Activated T-helper 1 cell treated with Interleukin-2 at 50 U/mL for 16 hours (primary cell): Measurements from ENCODE around the gene SLC34A2.
"Not testable (repeated sequence)": the region's sequence is repeated elsewhere in the genome, so short reads cannot be mapped to it uniquely, and the experiment has no call there.

Experiments used
- DNase-seq: peaks from one replicate; pipeline ENCODE4 v3.0.0-alpha.2; 2020; ENCODE audit warnings: low read depth

The SLC34A2 gene

GRCh38 chr4:25654971-25655963 lies at the start of gene SLC34A2:
TSS of gene SLC34A2 (plus strand) at chr4:25655851. CDS start at chr4:25662501, 6,650 bp downstream.
- DNase-seq, result no peak

- no peak for DNase-seq
Observed at GRCh38 chr4:25608644-25609043, 47.0 kb upstream of the SLC34A2 start.

- DNase-seq, result no peak
Observed at GRCh38 chr4:25609976-25610375, 45.7 kb upstream of the SLC34A2 start.

GRCh38 chr4:25613613-25614012 lies 42.0 kb upstream of the SLC34A2 start:
- DNase-seq, result not testable (repeated sequence)

- no peak for DNase-seq
Observed at GRCh38 chr4:25614807-25615206, 40.8 kb upstream of the SLC34A2 start.

- no peak for DNase-seq
Observed at GRCh38 chr4:25621027-25621930, 34.4 kb upstream of the SLC34A2 start.

- DNase-seq, result no peak
Observed at GRCh38 chr4:25624616-25625015, 31.0 kb upstream of the SLC34A2 start.

GRCh38 chr4:25628451-25628850 lies 27.2 kb upstream of the SLC34A2 start:
- DNase-seq, result no peak

- no peak for DNase-seq
Observed at GRCh38 chr4:25632135-25632534, 23.5 kb upstream of the SLC34A2 start.

GRCh38 chr4:25633541-25633940 lies 22.1 kb upstream of the SLC34A2 start:
- DNase-seq, result no peak

- DNase-seq, result no peak
Observed at GRCh38 chr4:25635501-25635900, 20.1 kb upstream of the SLC34A2 start.

GRCh38 chr4:25637581-25638220 lies 17.9 kb upstream of the SLC34A2 start:
- DNase-seq, result no peak

- no peak for DNase-seq
Observed at GRCh38 chr4:25638221-25638601, 17.4 kb upstream of the SLC34A2 start.

- DNase-seq, result no peak
Observed at GRCh38 chr4:25638806-25639205, 16.8 kb upstream of the SLC34A2 start.

- DNase-seq, result no peak
Observed at GRCh38 chr4:25650311-25650710, 5.3 kb upstream of the SLC34A2 start.

GRCh38 chr4:25651682-25652081 lies 4.0 kb upstream of the SLC34A2 start:
- no peak for DNase-seq

- no peak for DNase-seq
Observed at GRCh38 chr4:25654031-25654970, 1.4 kb upstream of the SLC34A2 start.

GRCh38 chr4:25656031-25656430 lies 380 bp downstream of the SLC34A2 start:
- no peak for DNase-seq

GRCh38 chr4:25658357-25658771 lies 2.7 kb downstream of the SLC34A2 start:
- no peak for DNase-seq

GRCh38 chr4:25658777-25659176 lies 3.1 kb downstream of the SLC34A2 start:
- DNase-seq, result no peak

- not testable (repeated sequence) for DNase-seq
Observed at GRCh38 chr4:25661441-25661840, 5.8 kb downstream of the SLC34A2 start.
